OCI-LY1 (cell line): ENCODE data around the gene ADAMTS12.

Experiments used
- H2AFZ ChIP-seq: fragments of 200-600 bp; sonication (generic), shearing (Covaris generic); 2 replicates; pipeline ENCODE4 v1.6.0; 2014; ENCODE audit warnings: antibody characterized with exemption, mild to moderate bottlenecking, low read length
- H3F3A ChIP-seq: fragments of 200-600 bp; sonication (generic), shearing (Covaris generic); 2 replicates; pipeline ENCODE4 v1.6.0; 2014; ENCODE audit warnings: mild to moderate bottlenecking, antibody characterized with exemption, low read length, moderate library complexity; ENCODE audit not compliant: insufficient read depth
- H3K27ac ChIP-seq: fragments of 200-600 bp; sonication (generic); 2 replicates; pipeline ENCODE4 v1.5.1; 2014; ENCODE audit warnings: low read length, mixed run types, mild to moderate bottlenecking, low read depth; ENCODE audit not compliant: poor library complexity, severe bottlenecking
- H3K27me3 ChIP-seq: fragments of 200-600 bp; sonication (generic); 2 replicates; pipeline ENCODE4 v1.6.0; 2014; ENCODE audit warnings: antibody characterized with exemption, mild to moderate bottlenecking, low read length, moderate library complexity; ENCODE audit not compliant: insufficient read depth
- H3K36me3 ChIP-seq: fragments of 200-600 bp; sonication (generic); 2 replicates; pipeline ENCODE4 v1.6.1; 2014; ENCODE audit warnings: mild to moderate bottlenecking, antibody characterized with exemption, low read length, moderate library complexity, mixed read lengths; ENCODE audit not compliant: insufficient read depth
- H3K4me1 ChIP-seq: fragments of 200-600 bp; sonication (generic); 2 replicates; pipeline ENCODE4 v1.5.1; 2014; ENCODE audit warnings: mild to moderate bottlenecking, low read length, moderate library complexity; ENCODE audit not compliant: insufficient read depth, severe bottlenecking
- H3K4me2 ChIP-seq: fragments of 200-600 bp; sonication (generic), shearing (Covaris generic); 2 replicates; pipeline ENCODE4 v1.6.1; 2014; ENCODE audit warnings: low read length
- H3K4me3 ChIP-seq: fragments of 200-600 bp; sonication (generic); 2 replicates; pipeline ENCODE4 v1.5.1; 2014; ENCODE audit warnings: low read length, low read depth, mild to moderate bottlenecking, mixed read lengths; ENCODE audit not compliant: poor library complexity, severe bottlenecking
- H3K79me2 ChIP-seq: fragments of 200-600 bp; shearing (Covaris generic); 2 replicates; pipeline ENCODE4 v1.6.1; 2016; ENCODE audit warnings: mixed run types, low read length, mixed read lengths; ENCODE audit not compliant: insufficient read depth
- H3K9ac ChIP-seq: fragments of 200-600 bp; sonication (generic), shearing (Covaris generic); 2 replicates; pipeline ENCODE4 v1.6.1; 2014; ENCODE audit warnings: mild to moderate bottlenecking, low read length, mixed read lengths
- H3K9me2 ChIP-seq: fragments of 200-600 bp; sonication (generic), shearing (Covaris generic); 2 replicates; pipeline ENCODE4 v1.6.1; 2014; ENCODE audit warnings: low read depth, mild to moderate bottlenecking, low read length, mixed read lengths
- H3K9me3 ChIP-seq: fragments of 200-600 bp; shearing (Covaris generic); 2 replicates; pipeline ENCODE4 v1.6.1; 2014; ENCODE audit warnings: low read length, mixed read lengths
- H4K20me1 ChIP-seq: fragments of 200-600 bp; sonication (generic), shearing (Covaris generic); 2 replicates; pipeline ENCODE4 v1.6.0; 2016; ENCODE audit warnings: mild to moderate bottlenecking, low read length; ENCODE audit not compliant: insufficient read depth
- EZH2 ChIP-seq: fragments of 200-600 bp; sonication (generic), shearing (Covaris generic); IDR thresholded peaks from 2 replicates; pipeline ENCODE4 v1.8.0; 2017; ENCODE audit warnings: borderline replicate concordance, mixed run types, mild to moderate bottlenecking, antibody characterized with exemption, low read length, moderate library complexity, mixed read lengths
- TF ChIP-seq, protein P1 (sequence below): fragments of 200-600 bp; sonication (generic), shearing (Covaris generic); IDR thresholded peaks from 2 replicates; pipeline ENCODE4 v1.5.1; 2017; ENCODE audit warnings: mild to moderate bottlenecking, antibody characterized with exemption, low read length, moderate library complexity, mixed read lengths

The ADAMTS12 gene

DNA sequence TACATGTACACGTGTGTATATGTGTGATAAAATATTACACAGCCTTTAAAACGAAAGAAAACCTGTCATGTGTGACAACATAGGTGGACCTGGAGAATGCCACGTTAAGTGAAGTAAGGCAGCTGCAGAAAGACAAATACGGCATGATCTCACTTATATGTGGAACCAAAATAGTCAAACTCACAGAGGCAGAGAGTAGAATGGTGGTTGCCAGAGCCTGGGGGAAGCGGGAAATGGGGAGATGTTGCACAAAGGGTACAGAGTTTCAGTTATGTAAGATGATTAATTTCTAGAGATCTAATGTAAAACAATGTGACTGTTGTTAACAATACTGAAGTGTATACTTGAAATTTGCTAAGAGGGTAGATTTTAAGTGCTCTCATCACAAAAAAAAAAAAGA, 34.8 kb downstream of the ADAMTS12 start:
- no peaks in the 10 kb centered on the region for H3K9me3 ChIP-seq
- H3K27me3 ChIP-seq, result no peaks in the 10 kb centered on the region
- H3K79me2 ChIP-seq, result no peaks in the 10 kb centered on the region
- H2AFZ ChIP-seq, result no peak overlapping the region
- H3K4me1 ChIP-seq, result no peaks in the 10 kb centered on the region
- no peak overlapping the region for H3K4me3 ChIP-seq
- TF ChIP-seq EZH2, result no peak
- TF ChIP-seq, protein P1, sequence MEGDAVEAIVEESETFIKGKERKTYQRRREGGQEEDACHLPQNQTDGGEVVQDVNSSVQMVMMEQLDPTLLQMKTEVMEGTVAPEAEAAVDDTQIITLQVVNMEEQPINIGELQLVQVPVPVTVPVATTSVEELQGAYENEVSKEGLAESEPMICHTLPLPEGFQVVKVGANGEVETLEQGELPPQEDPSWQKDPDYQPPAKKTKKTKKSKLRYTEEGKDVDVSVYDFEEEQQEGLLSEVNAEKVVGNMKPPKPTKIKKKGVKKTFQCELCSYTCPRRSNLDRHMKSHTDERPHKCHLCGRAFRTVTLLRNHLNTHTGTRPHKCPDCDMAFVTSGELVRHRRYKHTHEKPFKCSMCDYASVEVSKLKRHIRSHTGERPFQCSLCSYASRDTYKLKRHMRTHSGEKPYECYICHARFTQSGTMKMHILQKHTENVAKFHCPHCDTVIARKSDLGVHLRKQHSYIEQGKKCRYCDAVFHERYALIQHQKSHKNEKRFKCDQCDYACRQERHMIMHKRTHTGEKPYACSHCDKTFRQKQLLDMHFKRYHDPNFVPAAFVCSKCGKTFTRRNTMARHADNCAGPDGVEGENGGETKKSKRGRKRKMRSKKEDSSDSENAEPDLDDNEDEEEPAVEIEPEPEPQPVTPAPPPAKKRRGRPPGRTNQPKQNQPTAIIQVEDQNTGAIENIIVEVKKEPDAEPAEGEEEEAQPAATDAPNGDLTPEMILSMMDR, result no peak
- H3F3A ChIP-seq, result no peaks in the 10 kb centered on the region
- H3K9me2 ChIP-seq, result no peaks in the 10 kb centered on the region
- H3K27ac ChIP-seq, result no peak overlapping the region
- no peak overlapping the region for H3K4me2 ChIP-seq
- no peaks in the 10 kb centered on the region for H3K36me3 ChIP-seq
- H3K9ac ChIP-seq, result no peak overlapping the region
- H4K20me1 ChIP-seq, result no peaks in the 10 kb centered on the region

DNA sequence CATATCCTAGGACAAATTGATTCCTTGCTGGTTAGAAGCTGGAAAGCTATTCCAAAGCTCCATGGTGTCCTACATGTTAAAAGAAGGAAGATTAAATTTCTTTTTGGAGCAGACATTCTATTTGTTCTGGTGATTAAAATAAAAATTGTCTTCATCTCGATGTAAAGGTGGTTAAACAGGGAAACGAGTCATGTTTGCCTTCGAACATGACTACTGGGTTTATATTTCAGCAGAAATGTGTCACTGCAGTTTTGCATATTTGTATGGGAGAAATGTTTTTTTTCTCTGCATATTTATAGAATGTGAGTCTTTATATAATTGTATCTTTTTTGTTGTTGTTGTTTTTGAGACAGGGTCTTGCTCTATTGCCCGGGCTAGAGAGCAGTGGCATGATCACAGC, 36.4 kb downstream of the ADAMTS12 start:
- TF ChIP-seq, protein P1, result no peak
- TF ChIP-seq EZH2, result no peak
- Histone ChIP-seq H3K27ac (no peak overlapping the region), H3K9ac (no peak overlapping the region), H3K27me3 (0 out of 2 replicates have a peak, but pooled peaks cover 4% of the 10 kb centered on the region), H3K9me3 (no peaks in the 10 kb centered on the region), H3K4me3 (no peak overlapping the region), H3F3A (no peaks in the 10 kb centered on the region), H3K79me2 (no peaks in the 10 kb centered on the region), H3K4me2 (no peak overlapping the region), H3K36me3 (no peaks in the 10 kb centered on the region), H2AFZ (no peak overlapping the region), H3K9me2 (no peaks in the 10 kb centered on the region), H3K4me1 (no peaks in the 10 kb centered on the region), H4K20me1 (no peaks in the 10 kb centered on the region)

DNA sequence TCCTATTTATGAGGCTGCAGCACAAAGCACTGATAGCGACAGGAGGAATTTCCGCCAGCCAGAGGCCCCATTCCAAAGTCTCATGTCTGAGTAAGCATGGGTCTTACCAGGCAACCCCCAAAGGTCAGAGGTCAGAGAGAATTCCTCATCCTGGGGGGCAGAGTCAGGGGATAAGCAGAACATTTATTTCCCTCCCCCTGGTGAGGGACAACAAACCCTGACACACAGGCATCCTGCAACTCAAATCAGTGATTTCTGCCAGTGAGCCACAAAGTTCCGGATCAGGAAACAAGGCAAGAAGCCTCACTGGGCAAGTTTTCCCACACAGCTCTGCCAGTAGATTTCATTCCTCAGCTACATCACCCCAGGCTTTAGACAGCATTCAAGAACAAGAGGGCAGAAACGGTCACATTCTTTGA, 37.0 kb downstream of the ADAMTS12 start:
- Histone ChIP-seq H3K27me3 (0 out of 2 replicates have a peak, but pooled peaks cover 4% of the 10 kb centered on the region), H3K4me1 (no peaks in the 10 kb centered on the region), H3F3A (no peaks in the 10 kb centered on the region), H3K36me3 (no peaks in the 10 kb centered on the region), H2AFZ (no peak overlapping the region), H3K79me2 (no peaks in the 10 kb centered on the region), H3K9me3 (no peaks in the 10 kb centered on the region), H3K9ac (no peak overlapping the region), H3K27ac (no peak overlapping the region), H3K9me2 (no peaks in the 10 kb centered on the region), H3K4me3 (no peak overlapping the region), H4K20me1 (no peaks in the 10 kb centered on the region), H3K4me2 (no peak overlapping the region)
- no peak for TF ChIP-seq EZH2
- TF ChIP-seq, protein P1, result no peak
